8988T (cell line): ENCODE results near the gene ESYT2.

ENCODE experiments used
- DNase-seq: peaks from one replicate; pipeline ENCODE4 v3.0.0; 2011

The ESYT2 gene

GRCh38 chr7:158737064-158737695 lies 92.1 kb downstream of the ESYT2 start:
- DNase-seq, result no peak

GRCh38 chr7:158735935-158736334 lies 93.4 kb downstream of the ESYT2 start:
- no peak for DNase-seq

DNA sequence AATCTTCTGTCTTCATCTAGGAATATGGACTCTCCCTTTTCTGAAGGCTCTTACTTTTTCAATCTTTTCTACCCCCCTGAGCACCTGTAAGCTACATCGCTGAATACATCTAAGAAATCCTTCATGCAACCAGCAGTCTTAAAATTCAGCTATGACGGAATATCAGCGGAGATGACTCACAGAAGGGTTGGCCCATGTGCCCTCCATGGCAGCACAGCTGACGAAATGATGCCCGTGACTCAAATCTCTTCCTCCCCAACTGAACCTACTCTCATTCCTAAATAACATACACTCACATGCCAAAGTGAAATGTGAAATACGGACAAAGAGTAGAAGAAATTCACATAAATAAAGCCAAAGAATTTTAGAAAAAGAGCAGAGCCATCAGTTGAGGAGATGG lies 94.4 kb downstream of the ESYT2 start:
- DNase-seq, result no peak

DNA sequence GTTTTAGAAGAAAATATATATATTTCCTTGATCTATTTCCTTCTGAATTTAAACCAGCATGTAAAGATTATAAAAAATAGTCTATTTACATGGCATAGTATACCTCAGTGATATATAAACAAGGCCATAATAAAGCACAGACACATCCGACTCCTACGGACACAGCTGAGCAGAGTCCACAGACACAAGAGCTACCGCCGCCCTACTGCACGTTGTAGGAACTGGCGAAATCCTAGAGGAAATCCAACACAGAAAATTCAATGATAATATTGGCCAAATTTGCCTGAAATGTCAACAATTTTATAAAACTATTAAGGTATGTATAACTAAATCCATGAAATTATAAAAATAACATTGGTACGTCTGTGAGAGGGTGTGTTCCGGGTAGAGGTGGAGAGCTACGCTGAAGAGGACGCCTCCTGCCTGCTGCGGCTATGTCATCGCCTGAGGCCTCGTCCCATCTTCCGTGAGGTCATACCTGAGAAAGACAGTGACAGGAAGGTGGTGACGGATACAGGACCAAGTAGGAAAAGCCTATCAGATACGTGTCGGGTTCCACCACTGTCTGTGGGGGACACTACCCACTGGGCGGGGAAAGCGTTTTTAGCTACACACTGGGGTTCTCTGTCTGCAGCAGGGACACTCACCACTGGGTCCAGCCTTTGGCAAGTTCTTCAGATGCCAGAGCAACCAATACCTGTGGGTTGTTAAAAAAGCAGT lies 95.4 kb downstream of the ESYT2 start:
- no peak for DNase-seq

GRCh38 chr7:158733220-158733519 lies 96.1 kb downstream of the ESYT2 start:
- DNase-seq, result no peak

GRCh38 chr7:158732494-158733219 lies 96.7 kb downstream of the ESYT2 start:
- no peak for DNase-seq

DNA sequence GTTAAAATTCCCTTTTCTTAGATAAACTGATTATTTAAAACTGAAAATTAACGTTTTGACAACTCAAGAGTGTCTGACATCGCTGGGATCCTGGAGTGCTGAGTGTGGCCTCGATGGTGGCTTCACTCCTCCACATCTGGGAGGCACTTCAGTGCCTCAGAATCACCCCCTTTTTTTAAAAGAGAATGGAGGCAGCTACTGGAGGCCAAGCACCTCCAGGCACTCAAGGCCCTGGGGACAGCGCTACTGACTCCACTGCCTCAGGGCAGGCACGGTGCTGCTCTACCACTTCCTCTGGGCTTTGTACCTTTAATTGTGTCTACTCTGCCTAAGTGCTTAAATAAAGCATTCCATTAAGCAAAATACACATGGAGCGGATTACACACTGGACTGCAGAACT lies 97.5 kb downstream of the ESYT2 start:
- DNase-seq, result no peak

- DNase-seq, result no peak
Measured at GRCh38 chr7:158730383-158731346, 98.6 kb downstream of the ESYT2 start.

DNA sequence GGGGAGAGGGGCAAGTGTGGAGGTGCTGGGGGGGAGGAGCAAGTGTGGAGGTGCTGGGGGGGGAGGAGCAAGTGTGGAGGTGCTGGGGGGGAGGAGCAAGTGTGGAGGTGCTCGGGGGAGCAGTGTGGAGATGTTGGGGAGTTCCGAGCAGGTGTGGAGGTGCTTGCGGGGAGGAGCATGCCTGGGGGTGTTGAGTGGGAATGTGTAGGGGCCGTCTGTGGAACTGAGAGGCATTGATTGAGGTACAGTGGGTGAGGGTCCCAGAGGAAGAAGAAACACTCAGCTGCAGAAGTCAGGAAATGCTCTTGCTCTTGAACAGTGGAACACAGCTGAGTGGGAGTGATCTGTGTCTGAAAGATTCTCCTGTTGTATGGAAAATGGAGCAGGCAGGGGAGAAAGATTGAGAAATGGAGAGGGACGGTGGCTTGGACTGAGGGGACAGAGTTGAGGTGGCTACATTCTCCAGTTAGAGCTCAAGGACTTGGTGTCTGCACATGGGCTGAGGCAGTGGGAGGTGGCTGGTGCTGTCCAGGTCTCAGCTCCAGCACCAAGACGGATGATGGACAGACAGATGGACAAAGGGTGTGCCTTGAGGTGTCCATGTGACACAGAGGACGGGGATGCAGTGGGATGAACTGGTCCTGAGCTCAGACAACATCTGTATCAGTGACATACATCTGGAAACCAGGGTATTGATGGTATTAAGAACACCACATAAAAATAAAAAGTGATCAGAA lies 99.5 kb downstream of the ESYT2 start:
- DNase-seq, result no peak

DNA sequence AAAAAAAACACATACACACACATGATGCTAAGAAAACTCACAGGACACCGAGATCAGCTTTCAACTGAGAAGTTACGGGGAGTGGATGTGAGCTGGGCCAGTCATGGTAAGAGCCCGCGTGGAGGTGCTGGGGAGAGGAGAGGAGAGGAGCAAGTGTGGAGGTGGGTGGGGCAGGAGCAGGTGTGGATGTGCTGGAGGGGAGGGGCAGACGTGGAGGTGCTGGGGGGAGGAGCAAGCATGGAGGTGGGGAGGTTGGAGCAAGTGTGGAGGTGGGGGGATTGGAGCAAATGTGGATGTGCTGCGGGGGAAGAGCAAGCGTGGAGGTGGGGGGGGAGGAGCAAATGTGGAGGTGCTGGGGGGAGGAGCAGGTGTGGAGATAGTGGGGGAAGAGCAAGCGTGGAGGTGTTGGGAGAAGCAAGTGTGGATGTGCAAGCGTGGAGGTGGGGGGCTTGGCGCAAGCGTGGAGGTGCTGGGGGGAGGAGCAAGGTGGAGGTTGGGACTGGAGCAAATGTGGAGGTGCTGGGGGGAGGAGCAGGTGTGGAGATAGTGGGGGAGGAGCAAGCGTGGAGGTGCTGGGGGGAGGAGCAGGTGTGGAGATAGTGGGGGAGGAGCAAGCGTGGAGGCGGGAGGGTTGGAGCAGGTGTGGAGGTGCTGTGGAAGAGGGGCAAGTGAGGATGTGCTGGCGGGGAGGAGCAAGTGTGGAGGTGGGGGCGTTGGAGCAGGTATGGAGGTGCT lies 100.2 kb downstream of the ESYT2 start:
- DNase-seq, result no peak

DNA sequence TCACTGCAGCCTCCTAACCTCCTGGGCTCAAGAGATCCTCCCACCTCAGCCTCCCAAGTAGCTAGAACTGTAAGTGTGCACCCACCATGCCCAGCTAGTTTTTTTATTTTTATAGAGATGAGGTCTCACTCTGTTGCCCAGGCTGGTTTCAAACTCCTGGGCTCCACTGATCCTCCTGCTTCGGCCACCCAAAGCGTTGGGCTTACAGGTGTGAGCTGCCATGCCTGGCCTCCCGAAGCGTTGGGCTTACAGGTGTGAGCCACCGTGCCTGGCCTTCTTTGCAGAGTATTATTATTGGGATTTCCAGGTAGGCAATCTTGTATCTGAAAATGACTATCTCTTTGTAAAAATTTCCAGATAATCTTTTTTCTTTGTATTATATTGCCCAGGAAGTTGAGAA lies 101.6 kb downstream of the ESYT2 start:
- no peak for DNase-seq

DNA sequence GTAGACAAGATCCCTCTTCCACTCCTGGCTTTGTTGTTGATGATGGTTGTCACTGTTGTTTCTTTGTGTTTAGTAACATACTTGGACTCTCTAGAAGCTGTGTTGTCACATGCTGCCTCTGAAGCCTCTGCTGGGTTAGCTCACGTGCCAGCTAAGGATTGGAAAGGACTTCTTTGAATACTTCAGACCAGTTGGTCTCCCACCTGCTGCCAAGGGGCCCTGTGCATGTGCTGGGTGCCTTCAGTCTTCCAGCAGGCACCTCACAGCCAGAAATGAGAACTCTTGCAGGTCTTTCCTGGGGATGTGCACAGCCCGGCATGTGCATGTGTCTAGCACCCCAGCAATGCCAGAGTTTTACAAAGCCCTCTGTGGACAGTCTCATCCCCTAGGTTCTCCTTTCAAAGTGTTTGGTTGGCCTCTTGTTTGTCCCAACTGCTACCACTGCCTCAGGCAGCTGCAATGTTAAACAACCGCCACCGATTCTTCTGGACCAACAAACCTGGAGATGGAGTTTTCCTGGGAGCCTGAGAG lies 103.0 kb downstream of the ESYT2 start:
- DNase-seq, result no peak

DNA sequence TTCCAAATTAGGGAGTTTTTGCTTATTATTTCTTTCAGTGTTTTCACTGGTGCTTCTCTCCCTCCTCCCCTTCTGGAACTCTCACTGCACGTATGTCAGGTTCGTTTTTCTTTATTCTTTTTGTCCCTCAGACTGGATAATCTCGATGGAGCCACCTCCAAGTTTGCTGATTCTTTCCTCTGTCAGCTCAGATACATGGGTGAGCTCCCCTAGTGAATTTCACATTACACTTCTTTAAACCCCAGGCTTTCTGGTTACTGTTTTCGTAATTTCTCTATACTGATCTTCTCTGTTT lies 103.9 kb downstream of the ESYT2 start:
- DNase-seq, result no peak

DNA sequence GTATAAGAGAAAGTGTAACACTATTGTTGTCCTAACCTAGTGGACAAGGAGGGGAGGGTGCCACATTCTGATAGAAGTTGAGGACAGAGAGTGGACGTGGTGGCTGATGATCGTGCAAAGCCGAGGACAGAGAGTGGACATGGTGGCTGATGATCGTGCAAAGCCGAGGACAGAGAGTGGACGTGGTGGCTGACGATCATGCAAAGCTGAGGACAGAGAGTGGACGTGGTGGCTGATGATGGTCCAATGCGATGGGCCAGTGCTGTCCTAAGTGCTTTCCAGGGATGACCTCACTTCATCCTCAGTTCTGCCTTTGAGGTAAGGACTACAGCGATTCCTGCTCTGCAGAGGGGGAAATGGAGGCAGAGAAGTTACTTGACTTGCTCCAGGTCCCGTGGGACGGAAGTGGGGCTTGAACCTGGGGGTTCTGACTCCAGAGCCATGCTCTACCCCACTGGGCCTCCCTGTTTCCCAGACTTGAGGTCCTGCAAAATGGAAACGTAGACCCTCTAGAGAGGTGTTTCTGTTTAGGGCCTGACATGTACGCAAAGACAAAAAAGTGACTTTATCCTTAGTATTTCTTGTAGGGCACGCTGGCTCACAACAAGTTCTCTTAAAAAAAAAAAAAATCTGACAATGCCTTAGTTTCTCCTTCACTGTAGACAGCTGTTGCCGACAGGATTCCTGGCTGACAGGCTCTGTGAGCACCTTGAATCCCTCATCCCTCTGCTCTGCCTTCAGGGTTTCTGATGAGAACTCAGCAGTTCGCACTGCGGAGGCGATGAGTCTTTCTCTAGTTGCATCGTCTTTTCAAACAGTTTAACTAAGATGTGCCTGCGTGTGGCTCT lies 104.4 kb downstream of the ESYT2 start:
- DNase-seq, result no peak

DNA sequence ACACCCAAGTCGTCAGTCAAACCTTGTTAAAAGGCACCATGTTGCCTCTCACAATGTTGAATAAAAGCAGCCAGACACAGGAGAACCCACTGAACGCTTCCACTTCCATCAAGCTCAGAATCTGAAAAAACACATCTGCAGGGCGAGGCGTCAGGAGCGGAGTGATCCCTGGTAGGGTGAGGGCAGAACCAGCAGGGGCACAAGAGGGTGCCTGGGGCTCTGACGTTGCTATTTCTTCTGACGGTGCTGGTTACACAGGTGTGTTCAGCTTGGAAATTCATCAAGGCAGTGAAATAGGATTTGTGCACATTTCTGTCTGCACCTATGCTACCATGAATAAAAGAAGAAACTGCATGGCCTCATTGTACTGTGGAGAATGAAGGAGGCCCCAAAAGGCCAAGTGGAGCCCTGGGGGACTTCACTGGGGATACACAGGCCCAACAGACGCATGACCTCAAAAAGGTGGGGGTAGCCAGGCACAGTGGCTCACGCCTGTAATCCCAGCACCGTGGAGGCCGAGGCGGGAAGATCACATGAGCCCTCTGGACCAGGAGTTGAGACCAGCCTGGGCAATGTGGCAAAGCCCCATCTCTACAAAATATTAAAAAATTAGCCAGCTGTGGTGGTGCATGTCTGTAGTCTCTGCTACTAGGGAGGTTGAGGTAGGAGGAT lies 105.5 kb downstream of the ESYT2 start:
- no peak for DNase-seq

GRCh38 chr7:158723266-158723665 lies 106.0 kb downstream of the ESYT2 start:
- DNase-seq, result no peak

DNA sequence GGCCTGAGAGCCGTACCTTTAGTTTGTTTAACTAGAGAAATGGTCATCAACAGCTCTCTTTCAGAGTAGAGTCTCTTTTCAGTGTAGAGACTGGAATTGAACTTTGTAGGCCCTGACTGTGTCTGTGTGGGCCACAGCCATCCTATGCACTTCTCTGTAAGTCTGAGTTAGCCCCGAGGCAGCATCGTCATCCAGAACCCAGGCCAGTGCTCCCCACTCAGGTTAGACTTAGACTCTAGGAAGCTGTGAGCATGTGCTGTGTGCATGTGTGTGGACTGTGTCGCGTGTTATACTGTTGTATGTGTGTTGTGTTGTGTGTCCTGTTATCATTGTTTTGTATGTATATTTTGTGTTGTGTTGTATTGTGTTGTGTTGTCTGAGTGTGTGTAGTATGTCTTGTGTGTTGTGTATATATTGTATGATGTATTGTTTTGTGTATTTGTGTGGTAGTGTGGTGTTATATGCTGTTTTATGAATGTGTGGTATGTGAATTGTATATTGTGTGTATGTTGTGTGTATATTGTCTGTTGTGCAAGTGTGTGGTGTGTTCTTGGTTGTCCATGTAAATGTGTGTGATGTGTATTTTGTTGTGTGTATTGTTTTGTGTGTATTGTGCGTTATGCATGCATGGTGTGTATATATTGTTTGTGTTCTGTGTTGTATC lies 106.6 kb downstream of the ESYT2 start:
- no peak for DNase-seq

DNA sequence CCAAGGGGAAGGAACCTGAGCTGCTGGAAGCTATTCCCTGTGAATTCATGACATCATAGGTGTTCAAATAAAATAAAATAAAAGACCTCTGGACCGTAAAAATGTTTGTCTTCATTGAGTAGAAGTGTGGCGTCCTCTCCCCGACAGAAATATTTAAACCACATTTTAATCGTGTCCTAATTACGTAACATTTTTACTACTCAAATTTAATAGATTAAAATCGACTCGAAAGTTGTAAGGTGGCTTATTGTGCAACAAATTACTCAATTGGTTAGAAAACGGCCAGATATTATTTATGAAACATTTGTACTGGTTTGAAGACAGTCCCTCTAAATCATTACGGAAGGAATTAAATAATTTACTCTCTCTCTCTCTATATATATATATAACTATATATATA lies 109.2 kb downstream of the ESYT2 start:
- no peak for DNase-seq

DNA sequence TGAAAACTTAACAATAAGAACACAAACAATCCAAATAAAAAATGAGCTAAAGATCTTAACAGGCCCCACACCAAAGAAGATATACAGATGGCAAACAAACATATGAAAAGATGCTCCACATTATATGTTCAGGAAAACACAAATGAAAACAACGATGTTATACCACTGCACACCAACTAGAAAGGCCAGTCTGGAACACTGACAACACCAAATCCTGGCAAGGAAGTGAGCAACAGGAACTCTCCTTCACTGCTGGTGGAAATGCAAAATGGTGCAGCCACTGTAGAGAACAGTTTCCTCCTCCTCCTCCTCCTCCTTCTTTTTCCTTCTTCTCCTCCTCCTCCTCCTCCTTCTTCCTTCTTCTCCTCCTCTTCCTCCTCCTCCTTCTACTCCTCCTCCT lies 112.5 kb downstream of the ESYT2 start:
- no peak for DNase-seq

GRCh38 chr7:158710651-158711102 lies 118.6 kb downstream of the ESYT2 start:
- no peak for DNase-seq
